Spleen (tissue), 11 donors: ENCODE measurements around the gene MTMR3. TPM values are rescaled to one million over a fixed set of nuclear protein-coding genes. Genes with fewer than 3 reads are reported as not detected.

Experiments used
- DNase-seq: peaks from one replicate; pipeline ENCODE4 v3.0.0-alpha.2; 2020
- H3K27ac ChIP-seq, 8 donors: fragments of 200-600 bp; sonication (generic) in 7 of 8; 1 replicate in 4 of 8; 2 replicates in 4 of 8; pipeline versions ENCODE4 v1.5.0 to v1.8.0; 2016 to 2021; ENCODE audit warnings: inconsistent platforms in 4 of 8, mild to moderate bottlenecking in 4 of 8, moderate library complexity in 1 of 8
- H3K27me3 ChIP-seq, 7 donors: fragments of 200-600 bp; sonication (generic) in 6 of 7; replicated peaks in 1 of 7; 1 replicate in 4 of 7; 2 replicates in 3 of 7; pipeline versions ENCODE4 v1.5.0 to v1.8.0; 2016 to 2021; ENCODE audit warnings: inconsistent platforms in 3 of 7, mild to moderate bottlenecking in 1 of 7
- H3K36me3 ChIP-seq, 6 donors: fragments of 200-600 bp; sonication (generic) in 5 of 6; 1 replicate in 4 of 6; 2 replicates in 2 of 6; pipeline versions ENCODE4 v1.5.0 to v1.8.0; 2016 to 2021; ENCODE audit warnings: inconsistent platforms in 2 of 6
- H3K4me1 ChIP-seq, 6 donors: fragments of 200-600 bp; sonication (generic) in 5 of 6; 1 replicate in 3 of 6; 2 replicates in 3 of 6; pipeline versions ENCODE4 v1.5.0 to v1.8.0; 2016 to 2021; ENCODE audit warnings: inconsistent platforms in 3 of 6
- H3K4me3 ChIP-seq, 8 donors: fragments of 200-600 bp; sonication (generic) in 7 of 8; 1 replicate in 4 of 8; 2 replicates in 4 of 8; pipeline versions ENCODE4 v1.5.0 to v1.8.0; 2016 to 2021; ENCODE audit warnings: inconsistent platforms in 4 of 8, mild to moderate bottlenecking in 4 of 8, moderate library complexity in 2 of 8
- H3K9me3 ChIP-seq, 8 donors: fragments of 200-600 bp; sonication (generic) in 7 of 8; 1 replicate in 4 of 8; 2 replicates in 4 of 8; pipeline versions ENCODE4 v1.5.0 to v1.8.0; 2016 to 2021; ENCODE audit warnings: inconsistent platforms in 4 of 8
- POLR2A ChIP-seq, 3 donors: fragments of 450-650 bp; IDR thresholded peaks; one replicate each; pipeline ENCODE4 v1.5.1; 2017; ENCODE audit warnings: antibody characterized with exemption in 3 of 3, mild to moderate bottlenecking in 1 of 3
- POLR2AphosphoS5 ChIP-seq, 3 donors: sonication (generic); formaldehyde crosslinking; IDR thresholded peaks; one replicate each; pipeline ENCODE4 v1.5.1; 2017; ENCODE audit warnings: antibody characterized with exemption in 3 of 3
- WGBS, 5 donors: extraction: QIAGEN DNeasy Blood & Tissue Kit in 3 of 5; methylation state at CpG; one replicate each; pipeline versions ENCODE4 v1.1.5 to v1.1.7; 2013 to 2018; 5-methylcytosine and 5-hydroxymethylcytosine counted together
- intact Hi-C: fragments of 100-400 bp; cut with DNase I; formaldehyde crosslinking; loops from one replicate; pipeline ENCODE4 v1.15.0; 2023; ENCODE audit warnings: low total_unique reads
- polyA plus RNA-seq, 3 donors: library from polyadenylated mRNA; stranded (reverse); fragments of 200-250 nt; gene quantifications; one replicate each; pipeline ENCODE4 v1.2.1, GENCODE V29; 2013
- total RNA-seq, 7 donors: library from RNA; depleted of rRNA in 3 of 7; stranded (reverse); fragments of >200 nt in 3 of 7; fragmentation: NEBNext Ultra II Directional in 4 of 7; extraction: Animal tissue kit (Norgen Biotek cat#: 25700) in 4 of 7; gene quantifications; one replicate each; pipeline versions ENCODE4 v1.1.0 to v1.2.1, GENCODE V29; 2016 to 2021
- TF ChIP-seq, protein P1 (sequence below), 11 experiments: fragments of 200-600 bp in 7 of 11; fragments of 450-650 bp in 4 of 11; sonication (generic) in 4 of 11; IDR thresholded peaks in 8 of 11; conservative IDR thresholded peaks in 3 of 11; 1 replicate in 7 of 11; 2 replicates in 4 of 11; pipeline versions ENCODE4 v1.4.0 to v1.8.0; 2016 to 2021; ENCODE audit warnings: antibody characterized with exemption in 11 of 11, inconsistent platforms in 4 of 11, mild to moderate bottlenecking in 1 of 11
- donor health status: healthy with polysubstance abuse.
- donor health status: DM: no; HTN: no; CAD: no; lungs with moderate emphysema.
- donor health status: DM: no; HTN: no; CAD: no.
- donor health status: Bipolar disorder and iron deficiency.
- donor health status: healthy.
- donor health status: DM: no; HTN: no; CAD: no.
- donor health status: DM: yes; HTN: yes; CAD: no.

The MTMR3 gene
- total and polyA plus RNA-seq, 10 donors: 5.3 to 137 (median 76.2) TPM

- DNase-seq: no peak
- H3K4me1 ChIP-seq: peaks cover 0 to 30% (median 13%) of the 10 kb centered on the region in 6 donors
- intact Hi-C loops: no loop called here
- no peaks in the 10 kb centered on the region for H3K9me3 ChIP-seq
- no peaks in the 10 kb centered on the region for H3K27me3 ChIP-seq
- H3K27ac ChIP-seq: peak overlapping the region in 1 of 8 donors; percentile 34
- H3K4me3 ChIP-seq: no peak overlapping the region
- no peak for TF ChIP-seq POLR2A (IDR thresholded peaks at IDR 0.05)
- TF ChIP-seq POLR2AphosphoS5 (IDR thresholded peaks at IDR 0.05): no peak
- TF ChIP-seq, protein P1, sequence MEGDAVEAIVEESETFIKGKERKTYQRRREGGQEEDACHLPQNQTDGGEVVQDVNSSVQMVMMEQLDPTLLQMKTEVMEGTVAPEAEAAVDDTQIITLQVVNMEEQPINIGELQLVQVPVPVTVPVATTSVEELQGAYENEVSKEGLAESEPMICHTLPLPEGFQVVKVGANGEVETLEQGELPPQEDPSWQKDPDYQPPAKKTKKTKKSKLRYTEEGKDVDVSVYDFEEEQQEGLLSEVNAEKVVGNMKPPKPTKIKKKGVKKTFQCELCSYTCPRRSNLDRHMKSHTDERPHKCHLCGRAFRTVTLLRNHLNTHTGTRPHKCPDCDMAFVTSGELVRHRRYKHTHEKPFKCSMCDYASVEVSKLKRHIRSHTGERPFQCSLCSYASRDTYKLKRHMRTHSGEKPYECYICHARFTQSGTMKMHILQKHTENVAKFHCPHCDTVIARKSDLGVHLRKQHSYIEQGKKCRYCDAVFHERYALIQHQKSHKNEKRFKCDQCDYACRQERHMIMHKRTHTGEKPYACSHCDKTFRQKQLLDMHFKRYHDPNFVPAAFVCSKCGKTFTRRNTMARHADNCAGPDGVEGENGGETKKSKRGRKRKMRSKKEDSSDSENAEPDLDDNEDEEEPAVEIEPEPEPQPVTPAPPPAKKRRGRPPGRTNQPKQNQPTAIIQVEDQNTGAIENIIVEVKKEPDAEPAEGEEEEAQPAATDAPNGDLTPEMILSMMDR (IDR thresholded peaks at IDR 0.05 in 8 of 11, conservative IDR thresholded peaks at IDR 0.05 in 3 of 11): no peak
- H3K36me3 ChIP-seq: peaks cover 0 to 99% (median 51%) of the 10 kb centered on the region in 6 donors
- 94 to 99% (median 97%) methylated on average over 6 of the region's 6 CpGs for WGBS, 5 donors
These were observed 145.8 kb downstream of the MTMR3 start for GRCh38 chr22:30028731-30029130.

GRCh38 chr22:30029512-30029911 lies 146.5 kb downstream of the MTMR3 start:
- H3K9me3 ChIP-seq: no peaks in the 10 kb centered on the region
- peaks cover 0 to 34% (median 16%) of the 10 kb centered on the region in 6 donors for H3K4me1 ChIP-seq
- H3K4me3 ChIP-seq: no peak overlapping the region
- TF ChIP-seq POLR2AphosphoS5 (IDR thresholded peaks at IDR 0.05): no peak
- no peak for TF ChIP-seq POLR2A (IDR thresholded peaks at IDR 0.05)
- TF ChIP-seq, protein P1 (IDR thresholded peaks at IDR 0.05 in 8 of 11, conservative IDR thresholded peaks at IDR 0.05 in 3 of 11): no peak
- peaks cover 0 to 99% (median 43%) of the 10 kb centered on the region in 6 donors for H3K36me3 ChIP-seq
- intact Hi-C loops: no loop called here
- H3K27ac ChIP-seq: no peak overlapping the region
- no peaks in the 10 kb centered on the region for H3K27me3 ChIP-seq
- DNase-seq: no peak

DNA sequence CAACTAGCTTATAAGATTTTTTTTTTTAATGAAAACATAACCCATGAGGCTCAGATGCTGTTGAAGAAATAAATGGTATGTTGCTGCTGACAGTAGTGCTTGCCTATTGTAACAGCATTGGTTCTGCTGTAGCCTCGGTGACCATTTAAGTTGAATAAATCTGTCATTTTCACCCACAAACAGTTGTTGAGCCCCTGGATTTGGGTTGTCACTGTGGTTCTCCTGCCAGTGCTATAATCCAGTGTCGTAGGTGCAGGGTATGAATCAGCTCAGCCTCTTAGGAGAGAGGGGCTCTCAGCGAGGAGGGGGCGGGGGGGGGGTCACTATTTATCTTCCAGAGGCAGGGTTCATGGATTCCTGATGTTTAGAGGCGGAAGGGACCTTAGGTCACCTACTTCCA lies 147.4 kb downstream of the MTMR3 start:
- DNase-seq: no peak
- WGBS, 5 donors: 82 to 96% (median 90%) methylated on average over 5 of the region's 5 CpGs
- intact Hi-C loops: no loop called here
- Histone ChIP-seq H3K36me3 (peaks cover 0 to 98% (median 35%) of the 10 kb centered on the region in 6 donors), H3K9me3 (no peaks in the 10 kb centered on the region), H3K4me1 (peaks cover 0 to 34% (median 16%) of the 10 kb centered on the region in 6 donors), H3K27me3 (no peaks in the 10 kb centered on the region), H3K27ac (no peak overlapping the region), H3K4me3 (no peak overlapping the region)
- TF ChIP-seq POLR2A (IDR thresholded peaks at IDR 0.05) (no peak), POLR2AphosphoS5 (IDR thresholded peaks at IDR 0.05) (no peak)
- TF ChIP-seq, protein P1 (IDR thresholded peaks at IDR 0.05 in 8 of 11, conservative IDR thresholded peaks at IDR 0.05 in 3 of 11): no peak

DNA sequence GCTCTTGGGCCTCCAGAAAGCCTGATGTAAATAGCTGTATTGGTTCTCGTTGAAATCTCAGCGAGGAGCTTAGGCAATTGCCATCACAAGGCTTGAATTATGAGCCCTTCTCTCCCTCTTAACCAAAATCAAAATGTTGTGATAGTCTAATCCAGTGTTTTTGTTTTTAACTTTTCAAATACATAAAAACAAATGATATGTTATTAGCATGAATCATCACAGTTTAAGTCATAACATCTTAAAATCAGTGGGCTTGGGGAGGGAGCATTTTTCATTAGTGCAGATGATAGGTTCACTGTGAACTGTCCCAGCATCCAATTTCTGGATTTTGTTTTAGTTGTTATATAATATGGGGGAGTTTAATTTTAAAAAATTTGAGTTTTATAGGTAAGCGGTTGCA lies 148.4 kb downstream of the MTMR3 start:
- 96 to 98% (median 97%) methylated on average over 3 of the region's 3 CpGs for WGBS, 5 donors
- TF ChIP-seq POLR2AphosphoS5 (IDR thresholded peaks at IDR 0.05) (no peak), POLR2A (IDR thresholded peaks at IDR 0.05) (no peak)
- TF ChIP-seq, protein P1 (IDR thresholded peaks at IDR 0.05 in 8 of 11, conservative IDR thresholded peaks at IDR 0.05 in 3 of 11): no peak
- intact Hi-C loops: no loop called here

More for the DNA sequence above, 148.4 kb downstream of the MTMR3 start:
- H3K4me1 ChIP-seq: peaks cover 0 to 34% (median 16%) of the 10 kb centered on the region in 6 donors
- H3K27me3 ChIP-seq: no peaks in the 10 kb centered on the region
- H3K27ac ChIP-seq: no peak overlapping the region
- no peaks in the 10 kb centered on the region for H3K9me3 ChIP-seq
- no peak overlapping the region for H3K4me3 ChIP-seq
- H3K36me3 ChIP-seq: peaks cover 0 to 98% (median 25%) of the 10 kb centered on the region in 6 donors
- DNase-seq: no peak
